ENCODE data around the gene VAT1L. TPM values are rescaled to one million over a fixed set of nuclear protein-coding genes. Genes with fewer than 3 reads are reported as not detected.

Gene VAT1L
- total RNA-seq, 1 experiment from 2014 or later, result 0.10 TPM

GRCh38 chr16:77922228-77922754 is 133.9 kb downstream of the VAT1L start:
- ChIA-PET POLR2A (no interaction called here), RAD21 (ENCODE audit: low non-redundant PET in 1 of 2, low total read pairs in 2 of 2, uncharacterized antibody in 2 of 2, unreplicated experiment in 2 of 2) (no interaction called here), CTCF (no interaction called here)
- DNase-seq (ENCODE audit: low read depth, low spot score) (no peak), ATAC-seq (no peak)
- BruUV-seq (replicated peaks), result no TSS peak
- Histone ChIP-seq H3K9me2 (ENCODE audit: insufficient read depth) (no peaks in the 10 kb centered on the region), H3K36me3 (ENCODE audit: control insufficient read depth in 1 of 2, insufficient read depth in 2 of 2, low read length in 2 of 2) (no peaks in the 10 kb centered on the region), H4K20me1 (ENCODE audit: insufficient read depth) (no peaks in the 10 kb centered on the region; the same call in 1 of the 2 replicates), H3K9ac (ENCODE audit: low read length) (no peak overlapping the region), H3K79me2 (ENCODE audit: insufficient read depth, low read length) (no peaks in the 10 kb centered on the region), H3K27me3 (ENCODE audit: insufficient read depth, low read length) (peaks cover 75% of the 10 kb centered on the region), H3K4me3 (replicated peaks in 1 of 2; ENCODE audit: low read depth in 1 of 2, low read length in 2 of 2) (no peak overlapping the region), H3K9me3 (ENCODE audit: control insufficient read depth in 1 of 2, insufficient read depth in 1 of 2, low read depth in 1 of 2, low read length in 2 of 2) (no peaks in the 10 kb centered on the region), H3K27ac (ENCODE audit: low read depth, low read length) (no peak overlapping the region), H3K4me1 (ENCODE audit: control insufficient read depth in 1 of 2, insufficient read depth in 2 of 2, low read length in 2 of 2) (no peaks in the 10 kb centered on the region), H3K4me2 (ENCODE audit: low read length) (no peak overlapping the region), H2AFZ (ENCODE audit: low read depth, low read length, poor library complexity, severe bottlenecking) (no peak overlapping the region)
- TF ChIP-seq CBX3 (IDR thresholded peaks at IDR 0.05; ENCODE audit: low read depth) (no peak), ZFX (IDR thresholded peaks at IDR 0.05) (no peak), CTCF (IDR thresholded peaks at IDR 0.05 in 2 of 3, conservative IDR thresholded peaks at IDR 0.05 in 1 of 3; ENCODE audit: borderline replicate concordance in 1 of 3, insufficient read depth in 1 of 3, low read depth in 2 of 3, low read length in 2 of 3) (no peak), YY1 (IDR thresholded peaks at IDR 0.05; ENCODE audit: extremely low read depth, insufficient replicate concordance, low read depth, low read length) (no peak), ATF3 (IDR thresholded peaks at IDR 0.05) (no peak), SIN3A (IDR thresholded peaks at IDR 0.05; ENCODE audit: low read depth) (no peak), TCF7L2 (IDR thresholded peaks at IDR 0.05; ENCODE audit: borderline replicate concordance, extremely low read depth, insufficient read depth, insufficient read length) (no peak), EGR1 (IDR thresholded peaks at IDR 0.05; ENCODE audit: low read depth) (no peak)
- intact Hi-C loops (cut with micrococcal nuclease), result no loop called here

- POLR2A ChIA-PET, result no interaction called here
These were observed 137.2 kb downstream of the VAT1L start for GRCh38 chr16:77925531-77925930.

More at GRCh38 chr16:77925531-77925930, 137.2 kb downstream of the VAT1L start:
- ChIA-PET RAD21 (ENCODE audit: low non-redundant PET in 1 of 2, low total read pairs in 2 of 2, uncharacterized antibody in 2 of 2, unreplicated experiment in 2 of 2) (no interaction called here), CTCF (no interaction called here)
- Histone ChIP-seq H3K9me2 (ENCODE audit: insufficient read depth) (no peaks in the 10 kb centered on the region), H4K20me1 (ENCODE audit: insufficient read depth) (no peaks in the 10 kb centered on the region), H3K36me3 (ENCODE audit: control insufficient read depth in 1 of 2, insufficient read depth in 2 of 2, low read length in 2 of 2) (no peaks in the 10 kb centered on the region), H3K27ac (ENCODE audit: low read depth, low read length) (no peak overlapping the region), H3K9me3 (ENCODE audit: control insufficient read depth in 1 of 2, insufficient read depth in 1 of 2, low read depth in 1 of 2, low read length in 2 of 2) (no peaks in the 10 kb centered on the region), H3K4me3 (replicated peaks in 1 of 2; ENCODE audit: low read depth in 1 of 2, low read length in 2 of 2) (no peak overlapping the region), H3K9ac (ENCODE audit: low read length) (no peak overlapping the region), H3K79me2 (ENCODE audit: insufficient read depth, low read length) (no peaks in the 10 kb centered on the region), H3K4me2 (ENCODE audit: low read length) (no peak overlapping the region), H2AFZ (ENCODE audit: low read depth, low read length, poor library complexity, severe bottlenecking) (no peak overlapping the region), H3K27me3 (ENCODE audit: insufficient read depth, low read length) (peaks cover 44% of the 10 kb centered on the region), H3K4me1 (ENCODE audit: control insufficient read depth in 1 of 2, insufficient read depth in 2 of 2, low read length in 2 of 2) (no peaks in the 10 kb centered on the region)
- ATAC-seq (no peak), DNase-seq (ENCODE audit: low read depth, low spot score) (no peak)
- no peak for TF ChIP-seq MAX (IDR thresholded peaks at IDR 0.05)
- TF ChIP-seq SIN3A (IDR thresholded peaks at IDR 0.05; ENCODE audit: low read depth), result no peak
- no peak for TF ChIP-seq FOSL1 (IDR thresholded peaks at IDR 0.05; ENCODE audit: low read depth)
- TF ChIP-seq SP1 (IDR thresholded peaks at IDR 0.05; ENCODE audit: low read depth), result no peak
- TF ChIP-seq EZH2phosphoT487 (IDR thresholded peaks at IDR 0.05; ENCODE audit: borderline replicate concordance), result no peak
- TF ChIP-seq TCF7L2 (IDR thresholded peaks at IDR 0.05; ENCODE audit: borderline replicate concordance, extremely low read depth, insufficient read depth, insufficient read length), result no peak
- no peak for TF ChIP-seq POLR2A (IDR thresholded peaks at IDR 0.05; ENCODE audit: borderline replicate concordance, extremely low read depth, insufficient read depth, insufficient read length)
- intact Hi-C loops (cut with micrococcal nuclease), result no loop called here
- BruUV-seq (replicated peaks), result no TSS peak
